Esophagus mucosa (tissue), 1 donor: Measurements from ENCODE around the gene SKIL. TPM values are rescaled to one million over a fixed set of nuclear protein-coding genes. Genes with fewer than 3 reads are reported as not detected.

Experiments
- ATAC-seq: fragments of 200-7000 bp; cut with Tn5 transposase; one replicate; pipeline ENCODE4 v1.9.1; 2020
- total RNA-seq: library from RNA; stranded (reverse); gene quantifications from one replicate; pipeline ENCODE4 v1.2.4, GENCODE V29; 2023
- donor health status: DM: yes; HTN: yes; CAD: no.

Gene SKIL
- total RNA-seq, 1 donor from 2014 or later: 35.0 TPM

DNA sequence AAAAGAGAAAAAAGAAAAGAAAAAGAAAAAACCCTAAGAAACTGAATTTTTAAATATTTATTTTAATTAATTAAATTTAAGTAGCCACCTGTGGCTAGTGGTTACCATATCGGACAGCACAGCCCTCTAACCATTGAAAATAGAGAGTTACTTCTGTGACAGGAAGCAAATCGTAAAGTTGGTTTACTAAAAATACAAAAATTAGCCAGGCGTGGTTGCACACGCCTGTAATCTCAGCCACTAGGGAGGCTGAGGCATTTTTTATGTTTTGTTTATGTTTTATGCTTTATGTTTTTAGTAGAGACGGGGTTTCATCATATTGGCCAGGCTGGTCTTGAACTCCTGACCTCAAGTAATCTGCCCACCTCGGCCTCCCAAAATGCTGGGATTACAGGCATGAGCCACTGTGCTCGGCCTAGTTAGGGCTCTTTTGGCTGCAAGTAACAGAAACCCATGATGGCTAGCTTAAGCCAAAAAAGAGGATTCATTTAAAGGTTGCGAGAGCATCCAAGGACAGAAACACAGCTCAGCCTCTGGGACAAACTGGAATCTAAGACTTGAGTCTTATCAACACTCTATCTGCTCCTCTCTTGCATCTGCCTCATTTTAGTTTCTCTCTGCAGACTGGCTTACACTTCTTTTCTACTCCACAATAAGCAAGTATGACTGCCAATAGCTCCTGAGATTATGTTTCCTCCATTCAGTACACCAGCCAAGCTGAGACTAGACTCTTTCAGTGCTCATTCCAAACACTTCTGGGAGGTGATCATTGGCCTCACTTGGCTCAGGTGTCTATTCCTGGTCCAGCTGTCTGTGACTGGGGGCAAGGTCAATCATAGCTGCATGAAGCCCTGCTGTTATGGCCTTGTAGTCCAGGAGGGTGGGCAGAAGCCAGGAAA lies 6.8 kb upstream of the SKIL start:
- no peak for ATAC-seq

DNA sequence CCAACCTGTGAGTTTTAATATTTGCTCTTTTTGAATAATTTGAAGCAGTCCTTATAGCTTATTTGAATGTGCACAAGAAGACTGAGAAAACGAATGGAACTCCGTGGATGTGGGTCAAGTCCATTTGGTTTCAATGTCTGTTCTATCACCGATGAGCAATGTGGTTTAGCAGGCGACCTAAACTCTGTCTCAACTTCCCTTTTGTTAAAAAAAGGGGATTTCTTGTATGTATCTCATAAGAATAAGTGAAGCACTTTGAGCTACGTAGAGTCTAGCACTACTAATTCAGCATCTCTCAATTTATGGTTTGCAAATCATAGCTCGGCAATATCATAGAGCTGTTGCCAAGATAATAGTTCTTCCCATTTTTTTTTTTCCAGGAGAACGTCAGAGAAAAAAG lies 4.6 kb upstream of the SKIL start:
- no peak for ATAC-seq

DNA sequence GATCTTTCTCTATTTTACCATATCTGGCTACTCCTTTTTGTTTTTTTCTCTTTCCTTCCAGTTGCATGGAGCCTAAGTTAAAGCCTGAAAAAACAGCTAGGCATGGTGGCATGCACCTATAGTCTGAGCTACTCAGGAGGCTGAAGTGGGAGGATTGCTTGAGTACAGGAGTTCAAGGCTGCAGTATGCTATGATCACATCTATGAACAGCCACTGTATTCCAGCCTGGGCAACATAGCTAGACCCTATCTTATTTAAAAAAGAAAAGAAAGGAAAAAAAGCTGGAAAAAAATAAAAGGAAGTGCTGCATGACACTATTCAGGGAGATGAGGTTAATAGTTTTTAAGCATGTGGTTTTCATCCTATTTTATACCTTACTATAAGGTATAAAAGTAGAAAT lies 4.0 kb upstream of the SKIL start:
- ATAC-seq: no peak

DNA sequence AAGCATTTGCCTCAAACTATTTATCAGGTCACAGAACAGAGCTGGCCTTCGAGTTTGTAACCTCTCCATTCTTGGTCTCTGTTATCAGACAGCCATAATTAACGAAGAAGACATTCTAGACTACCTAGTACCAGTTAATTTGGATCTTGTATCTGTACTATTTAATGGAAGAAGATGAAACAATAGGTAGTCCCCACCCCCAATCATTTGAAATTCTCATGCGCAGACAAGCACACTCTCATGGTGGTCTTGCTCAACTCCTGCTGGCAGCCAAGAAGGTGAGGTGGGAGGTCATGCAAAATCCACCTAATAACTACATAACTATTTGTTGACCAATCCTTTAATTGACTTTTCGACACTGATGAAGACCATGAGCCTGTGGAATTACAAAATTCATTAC lies 2.8 kb upstream of the SKIL start:
- ATAC-seq: no peak

DNA sequence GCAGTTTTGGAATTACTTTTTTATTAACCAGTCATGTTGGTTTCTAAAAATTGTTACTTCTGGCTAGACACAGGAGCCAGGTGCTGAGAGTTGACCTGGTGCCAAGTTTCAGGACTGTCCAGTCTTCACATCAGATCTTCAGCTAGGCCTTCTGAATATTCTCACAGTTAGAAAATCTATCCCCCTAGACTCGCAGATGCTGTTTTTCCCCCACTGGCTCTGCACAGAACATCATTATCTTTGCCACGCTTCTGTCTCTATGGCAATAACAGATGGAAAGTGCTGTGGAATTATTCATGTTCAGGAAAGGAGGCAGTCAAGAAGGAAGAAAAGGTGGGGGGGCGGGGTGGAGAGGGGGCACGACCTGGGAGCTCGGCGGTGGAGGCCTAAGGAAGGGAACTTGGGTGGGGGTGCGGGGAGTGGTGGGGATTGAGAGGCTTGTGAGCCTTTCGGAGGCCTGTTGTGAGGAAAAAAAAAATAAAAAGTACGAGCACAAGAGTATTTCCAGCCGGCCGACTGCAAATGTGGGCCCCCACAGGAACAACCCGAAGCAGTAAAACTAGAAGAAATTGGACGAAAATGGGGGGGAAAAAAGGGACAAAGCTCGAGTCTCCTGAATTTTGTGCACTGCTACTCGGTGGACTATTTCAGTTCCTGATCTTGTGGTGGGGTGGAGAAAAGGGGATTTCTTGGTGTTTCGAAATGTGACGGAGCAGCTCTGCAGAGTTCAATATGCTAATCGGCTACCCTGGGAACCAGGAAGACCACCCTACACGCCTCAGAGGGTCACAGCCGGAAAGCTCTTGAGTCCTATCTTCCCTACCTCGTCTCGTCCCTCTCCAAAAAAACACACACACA lies 1.5 kb upstream of the SKIL start:
- ATAC-seq: no peak

DNA sequence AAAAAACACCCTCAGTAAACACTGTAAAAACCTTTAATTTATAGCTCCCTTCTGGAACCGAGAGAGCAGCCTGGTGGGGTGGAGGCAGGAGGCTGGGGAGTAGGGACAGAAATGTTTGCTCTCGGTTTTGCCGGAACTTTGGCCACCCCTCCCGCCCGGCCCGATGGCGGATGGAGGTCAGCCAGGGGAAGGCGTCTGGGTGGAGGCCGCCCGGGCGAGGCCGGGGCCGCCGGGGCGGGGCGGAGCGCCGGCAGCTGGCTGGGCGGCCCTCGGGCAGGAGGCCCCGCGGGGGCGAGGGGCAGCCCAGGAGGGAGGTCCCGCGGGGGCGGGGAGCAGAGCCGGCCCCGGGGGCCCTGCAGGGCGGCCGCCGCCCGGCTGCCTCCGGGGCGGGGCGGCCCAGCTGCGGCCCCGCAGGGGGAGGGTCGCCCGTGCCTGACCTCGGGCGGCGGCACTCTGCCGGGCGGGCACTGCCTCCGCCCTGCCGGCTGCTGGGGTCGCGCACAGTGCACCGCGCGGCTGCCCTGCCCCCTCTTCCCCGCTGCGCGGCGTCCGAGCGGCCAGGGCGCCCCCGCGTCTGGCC lies 829 bp upstream of the SKIL start:
- ATAC-seq: peak; percentile 59

DNA sequence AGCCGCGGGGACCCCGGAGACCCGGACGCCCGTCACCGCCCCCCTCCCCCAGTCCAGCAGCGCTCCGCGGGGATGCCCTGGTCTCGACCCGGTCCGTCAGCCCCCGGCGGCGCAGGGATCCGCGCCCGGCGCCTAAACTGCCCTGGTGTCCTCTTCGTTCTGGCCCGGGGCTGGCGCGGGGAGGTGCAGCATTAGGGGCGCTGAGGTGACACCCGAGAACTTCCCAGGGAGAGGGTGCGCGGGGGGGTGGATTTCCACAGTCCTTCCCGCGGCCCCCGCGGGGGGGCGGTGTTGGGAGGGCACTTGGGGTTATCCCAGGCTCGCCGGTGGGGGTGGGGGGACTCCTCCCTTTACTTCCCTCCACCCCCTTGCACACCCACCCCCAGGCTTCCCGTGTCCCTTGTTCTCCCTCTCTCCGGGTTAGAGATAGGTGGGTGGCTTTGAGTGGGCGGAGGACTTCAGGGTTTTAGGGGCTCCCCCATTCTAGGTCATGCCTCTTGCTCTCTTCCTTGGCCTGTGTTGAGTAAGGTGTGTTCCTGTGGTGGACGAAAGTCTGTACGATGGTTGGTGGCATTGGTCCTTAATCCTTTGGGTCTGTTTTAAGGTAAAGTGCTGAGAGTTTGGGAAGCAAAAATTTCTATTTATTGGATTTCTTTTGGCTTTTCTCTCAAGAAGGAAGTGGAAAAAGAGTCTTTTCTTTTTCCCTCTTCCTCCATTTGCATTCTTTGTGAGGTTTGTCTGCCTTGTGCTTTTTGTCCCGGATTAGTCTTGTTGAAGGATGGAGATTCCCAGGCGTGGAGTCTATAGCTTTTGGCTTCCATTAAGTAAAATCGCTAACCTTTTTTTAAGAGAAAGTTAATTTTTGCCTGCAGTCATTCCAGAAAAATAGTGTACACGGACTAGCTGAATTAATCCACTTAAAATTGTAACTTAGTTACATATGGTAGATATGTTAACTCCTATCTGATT lies 811 bp downstream of the SKIL start:
- ATAC-seq: peak; percentile 54

DNA sequence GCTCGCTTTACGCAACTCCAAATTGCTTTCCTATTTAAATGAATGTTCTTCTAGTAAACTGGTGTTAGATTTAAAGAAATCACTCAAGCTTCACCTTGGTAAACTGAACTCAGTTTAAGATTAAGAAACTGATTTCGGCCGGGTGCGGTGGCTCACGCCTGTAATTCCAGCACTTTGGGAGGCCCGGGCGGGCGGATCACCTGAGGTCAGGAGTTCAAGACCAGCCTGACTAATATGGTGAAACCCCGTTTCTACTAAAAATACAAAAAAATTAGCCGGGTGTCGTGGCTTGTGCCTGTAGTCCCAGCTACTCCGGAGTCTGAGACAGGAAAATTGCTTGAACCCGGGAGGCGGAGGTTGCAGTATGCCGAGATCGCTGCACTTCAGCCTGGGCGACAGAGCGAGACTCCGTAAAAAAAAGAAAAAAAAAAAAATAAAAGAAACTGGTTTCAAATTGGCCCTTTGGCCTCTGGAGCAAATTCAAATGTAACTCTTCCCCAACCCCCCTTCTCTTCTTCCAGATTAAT lies 1.7 kb downstream of the SKIL start:
- no peak for ATAC-seq

DNA sequence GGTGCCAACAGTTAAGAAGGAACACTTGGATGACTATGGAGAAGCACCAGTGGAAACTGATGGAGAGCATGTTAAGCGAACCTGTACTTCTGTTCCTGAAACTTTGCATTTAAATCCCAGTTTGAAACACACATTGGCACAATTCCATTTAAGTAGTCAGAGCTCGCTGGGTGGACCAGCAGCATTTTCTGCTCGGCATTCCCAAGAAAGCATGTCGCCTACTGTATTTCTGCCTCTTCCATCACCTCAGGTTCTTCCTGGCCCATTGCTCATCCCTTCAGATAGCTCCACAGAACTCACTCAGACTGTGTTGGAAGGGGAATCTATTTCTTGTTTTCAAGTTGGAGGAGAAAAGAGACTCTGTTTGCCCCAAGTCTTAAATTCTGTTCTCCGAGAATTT lies 3.0 kb downstream of the SKIL start:
- no peak for ATAC-seq

DNA sequence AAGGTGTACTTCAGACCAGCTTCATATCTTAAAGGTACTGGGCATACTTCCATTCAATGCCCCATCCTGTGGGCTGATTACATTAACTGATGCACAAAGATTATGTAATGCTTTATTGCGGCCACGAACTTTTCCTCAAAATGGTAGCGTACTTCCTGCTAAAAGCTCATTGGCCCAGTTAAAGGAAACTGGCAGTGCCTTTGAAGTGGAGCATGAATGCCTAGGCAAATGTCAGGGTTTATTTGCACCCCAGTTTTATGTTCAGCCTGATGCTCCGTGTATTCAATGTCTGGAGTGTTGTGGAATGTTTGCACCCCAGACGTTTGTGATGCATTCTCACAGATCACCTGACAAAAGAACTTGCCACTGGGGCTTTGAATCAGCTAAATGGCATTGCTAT lies 3.4 kb downstream of the SKIL start:
- no peak for ATAC-seq

DNA sequence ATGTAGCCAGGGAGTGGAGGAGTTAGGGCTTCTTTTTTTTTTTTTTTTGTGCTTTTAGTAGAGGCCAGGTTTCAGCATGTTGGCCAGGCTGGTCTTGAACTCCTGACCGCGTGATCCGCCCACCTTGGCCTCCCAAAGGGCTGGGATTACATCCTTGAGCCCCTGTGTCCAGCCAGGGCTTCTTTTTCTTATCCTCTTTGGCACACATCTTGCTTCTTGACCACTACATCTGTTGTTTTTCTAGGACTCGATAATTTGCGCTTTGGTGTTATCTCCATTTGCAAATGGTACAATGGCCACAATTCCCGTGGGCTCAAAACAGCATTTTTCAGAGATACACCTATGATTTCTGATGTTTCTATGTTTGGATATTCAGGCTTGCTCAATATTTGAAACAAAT lies 4.2 kb downstream of the SKIL start:
- ATAC-seq: no peak

DNA sequence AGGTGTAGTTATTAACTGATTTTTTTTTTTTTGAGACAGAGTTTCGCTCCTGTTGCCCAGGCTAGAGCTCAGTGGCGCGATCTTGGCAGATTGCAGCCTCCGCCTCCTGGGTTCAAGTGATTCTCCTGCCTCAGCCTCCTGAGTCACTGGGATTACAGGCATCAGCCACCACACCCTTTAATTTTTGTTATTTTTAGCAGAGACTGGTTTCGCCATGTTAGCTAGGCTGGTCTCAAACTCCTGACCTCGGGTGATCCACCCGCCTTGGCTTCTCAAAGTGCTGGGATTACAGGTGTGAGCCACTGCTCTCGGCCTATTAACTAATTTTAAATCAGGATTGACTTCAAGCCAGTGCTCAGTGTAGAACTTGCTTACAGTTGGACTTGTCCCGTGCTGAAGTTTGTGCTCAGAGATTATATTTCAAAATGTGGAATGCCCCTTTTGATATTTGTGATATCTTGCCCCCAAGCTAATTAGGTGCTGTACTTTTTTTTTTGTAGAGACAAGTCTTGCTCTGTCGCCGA lies 6.0 kb downstream of the SKIL start:
- ATAC-seq: no peak

DNA sequence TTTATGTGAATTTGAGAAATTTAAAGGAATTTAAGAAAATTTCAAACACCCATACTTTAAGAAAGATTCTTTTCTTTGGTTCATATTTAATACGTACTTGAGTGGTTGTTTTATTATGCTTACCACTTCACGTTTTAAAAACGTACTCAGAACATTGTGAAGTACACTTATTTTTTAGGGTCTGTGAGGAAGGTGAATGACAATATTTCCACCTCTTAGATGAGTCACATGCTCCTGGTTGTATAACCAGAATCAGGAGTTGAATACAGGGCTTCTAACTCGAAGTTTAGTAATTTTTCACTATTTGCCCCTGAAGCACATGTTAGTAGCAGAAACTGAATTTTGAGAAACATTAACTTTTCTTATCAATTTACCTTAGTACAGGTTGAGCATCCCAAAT lies 7.5 kb downstream of the SKIL start:
- ATAC-seq: no peak

DNA sequence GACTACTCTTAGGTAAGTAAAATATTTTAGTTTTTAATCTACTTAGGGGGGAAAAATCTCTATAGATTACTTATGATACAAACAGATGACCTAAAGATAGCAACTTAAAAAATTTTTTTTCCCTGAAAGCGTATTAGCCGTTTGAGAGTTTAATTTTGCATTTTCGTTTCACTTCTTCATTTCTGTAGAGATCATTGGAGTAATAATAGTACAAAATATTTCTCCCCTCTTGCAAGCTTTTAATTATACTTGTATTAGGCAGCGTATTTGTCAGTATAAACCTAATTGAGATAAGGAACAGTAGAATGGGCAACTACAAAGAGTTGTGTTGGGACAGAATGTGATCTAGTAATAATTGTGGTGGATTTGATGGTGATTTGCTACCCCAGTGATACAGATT lies 10.3 kb downstream of the SKIL start:
- ATAC-seq: no peak

DNA sequence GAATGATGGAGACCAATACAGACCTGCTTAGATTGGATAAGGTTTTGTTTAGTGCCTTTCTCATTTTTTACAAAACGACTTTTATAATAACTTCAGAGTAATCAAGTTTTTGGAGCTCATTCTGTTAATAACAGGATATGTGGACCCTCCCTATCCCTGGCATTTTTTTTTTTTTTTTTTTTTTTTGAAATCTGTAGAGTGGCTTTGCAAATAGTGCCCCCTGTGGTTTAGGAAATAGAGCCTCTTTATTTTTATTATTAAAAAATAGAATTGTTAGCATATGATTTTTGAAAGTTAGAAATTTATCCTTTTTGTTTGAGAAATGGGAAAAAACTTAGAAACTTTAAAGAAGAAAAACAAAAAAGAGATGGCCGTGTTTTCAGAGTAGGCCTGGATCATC lies 11.4 kb downstream of the SKIL start:
- ATAC-seq: no peak

DNA sequence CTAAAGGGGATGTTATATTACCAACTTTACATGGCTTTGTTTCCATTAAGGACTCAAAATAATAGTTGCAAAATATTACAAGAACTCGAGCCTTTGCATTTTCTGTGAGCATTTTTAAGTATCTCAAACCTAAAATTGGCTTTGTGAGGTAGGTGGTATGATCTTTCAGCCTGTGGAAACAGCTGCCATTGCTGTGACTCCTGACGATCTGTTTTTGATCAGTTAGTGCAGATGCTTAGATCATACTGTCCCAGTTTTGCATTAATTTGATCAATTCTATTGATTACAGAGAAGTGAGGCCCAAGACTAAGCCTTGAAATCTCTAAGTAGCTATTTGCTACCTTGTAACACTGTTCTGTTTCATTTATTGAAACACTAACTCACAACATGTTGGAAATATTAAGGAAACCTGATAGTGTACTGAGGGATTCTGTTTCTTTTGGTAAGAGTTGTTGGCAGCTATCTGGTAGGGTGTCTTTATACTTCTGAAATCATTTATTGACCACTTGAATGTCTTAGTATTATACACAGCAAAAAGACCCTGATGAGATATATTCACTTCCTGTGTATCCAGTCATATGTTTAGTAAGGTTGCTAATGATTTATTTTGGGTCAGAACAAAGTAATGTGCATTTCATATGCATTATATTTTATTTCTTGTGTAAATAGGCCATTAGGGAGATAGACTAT lies 14.8 kb downstream of the SKIL start:
- ATAC-seq: no peak

DNA sequence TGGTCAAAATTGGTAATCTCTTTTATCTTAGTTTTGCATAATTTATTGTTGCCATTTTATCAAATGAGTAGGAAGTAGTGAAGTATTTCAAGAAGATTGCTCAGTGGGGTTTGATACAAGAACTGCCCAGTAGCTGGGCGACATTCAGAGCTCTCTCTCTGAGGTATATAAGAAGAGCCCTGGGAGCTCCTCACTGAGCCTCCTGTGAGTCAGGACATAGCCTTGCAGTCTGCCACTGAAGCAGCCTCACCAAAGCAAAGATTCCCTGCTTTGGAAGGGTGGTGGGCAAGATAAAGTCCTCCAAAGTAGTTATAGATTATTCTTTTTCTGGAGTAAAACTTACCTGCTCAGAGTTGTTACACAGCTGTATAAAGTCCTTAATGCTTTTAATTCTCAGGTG lies 26.1 kb downstream of the SKIL start:
- no peak for ATAC-seq

DNA sequence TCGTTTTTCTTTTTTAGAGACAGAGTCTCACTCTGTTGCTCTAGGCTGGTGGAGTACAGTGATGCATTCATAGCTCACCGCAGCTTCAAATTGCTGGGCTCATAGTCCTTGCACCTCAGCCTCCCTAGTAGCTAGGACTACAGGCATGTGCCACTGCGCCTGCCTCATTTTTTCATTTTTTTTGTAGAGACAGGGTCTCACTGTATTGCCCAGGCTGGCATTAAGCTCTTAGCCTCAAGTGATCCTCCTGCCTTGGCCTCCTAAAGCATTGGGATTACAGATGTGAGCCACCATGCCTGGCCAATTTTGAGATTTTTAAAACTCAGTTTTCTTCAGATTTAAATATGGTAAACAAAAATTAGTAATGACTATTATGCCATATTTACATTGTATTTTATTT lies 29.0 kb downstream of the SKIL start:
- no peak for ATAC-seq

DNA sequence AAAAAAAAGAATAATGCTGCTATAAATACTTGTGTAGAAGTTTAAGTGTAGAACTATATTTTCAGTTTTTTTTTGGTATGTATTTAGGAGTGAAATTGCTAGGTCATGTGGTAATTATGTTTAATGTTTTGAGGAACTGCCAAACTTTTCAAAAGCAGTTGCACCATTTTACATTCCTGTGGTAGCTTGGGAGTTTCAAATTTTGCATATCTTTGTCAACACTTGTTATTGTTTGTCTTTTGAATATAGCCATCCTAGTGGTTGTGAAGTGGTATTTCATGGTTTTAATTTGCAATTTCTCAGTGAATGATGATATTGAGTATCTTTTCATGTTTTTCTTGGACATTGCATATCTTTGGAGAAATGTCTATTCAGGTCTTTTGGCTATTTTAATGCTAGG lies 30.4 kb downstream of the SKIL start:
- ATAC-seq: no peak

DNA sequence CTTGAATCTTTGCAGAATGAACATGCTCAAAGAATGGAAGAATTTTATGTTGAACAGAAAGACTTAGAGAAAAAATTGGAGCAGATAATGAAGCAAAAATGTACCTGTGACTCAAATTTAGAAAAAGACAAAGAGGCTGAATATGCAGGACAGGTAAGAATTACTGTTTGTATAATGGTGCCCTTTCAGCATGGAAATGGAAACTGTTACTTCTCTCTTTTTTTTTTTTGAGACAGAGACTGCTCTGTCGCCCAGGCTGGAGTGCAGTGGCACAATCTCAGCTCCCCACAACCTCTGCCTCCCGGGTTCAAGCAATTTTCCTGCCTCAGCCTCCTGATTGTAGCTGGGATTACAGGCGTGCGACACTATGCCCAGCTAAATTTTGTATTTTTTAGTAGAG lies 33.6 kb downstream of the SKIL start:
- no peak for ATAC-seq

DNA sequence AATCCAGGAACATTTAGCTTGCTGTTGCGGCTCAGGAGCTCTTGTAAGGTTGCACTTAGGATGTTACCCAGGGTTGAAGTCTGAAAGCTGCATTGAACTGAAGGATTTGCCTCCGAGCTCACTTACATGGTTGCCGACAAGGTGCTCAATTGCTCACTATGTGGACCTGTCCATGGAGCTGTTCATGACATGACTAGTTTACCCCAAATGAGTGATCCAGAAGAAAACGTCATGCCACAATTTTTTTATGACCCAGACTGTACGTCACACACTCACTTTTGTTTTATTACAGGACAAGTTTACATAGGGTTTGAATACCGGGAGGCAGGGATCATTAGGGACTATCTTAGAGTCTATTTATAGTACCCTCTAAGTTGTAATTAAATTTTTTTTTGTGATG lies 40.2 kb downstream of the SKIL start:
- ATAC-seq: no peak
